Body of pancreas (tissue), 4 donors: Measurements from ENCODE around the gene CYP8B1. TPM values are rescaled to one million over a fixed set of nuclear protein-coding genes. Genes with fewer than 3 reads are reported as not detected.

Source experiments
- ATAC-seq: fragments of 150-250 bp; one replicate; pipeline ENCODE4 v1.9.1; 2016
- DNase-seq, 4 donors: peaks; one replicate each; pipeline ENCODE4 v3.0.0-alpha.2; 2019
- H3K27ac ChIP-seq, 4 donors: fragments of 200-600 bp; sonication (generic); 1 replicate in 3 of 4; 2 replicates in 1 of 4; pipeline versions ENCODE4 v1.5.1 to v1.6.1; 2016 to 2019; ENCODE audit warnings: mild to moderate bottlenecking in 1 of 4, mixed read lengths in 1 of 4, moderate library complexity in 1 of 4
- H3K27me3 ChIP-seq, 2 donors: fragments of 200-600 bp; sonication (generic); one replicate each; pipeline ENCODE4 v1.6.0; 2016; ENCODE audit warnings: mild to moderate bottlenecking in 1 of 2
- H3K36me3 ChIP-seq, 2 donors: fragments of 200-600 bp; sonication (generic); replicated peaks in 1 of 2; 2 replicates each; pipeline ENCODE4 v1.5.1; 2016; ENCODE audit warnings: low read depth in 2 of 2; ENCODE audit not compliant: insufficient read depth in 1 of 2
- H3K4me1 ChIP-seq: fragments of 200-600 bp; sonication (generic); one replicate; pipeline ENCODE4 v1.6.0; 2016
- H3K4me3 ChIP-seq, 2 donors: fragments of 200-600 bp; sonication (generic); 1 replicate in 1 of 2; 2 replicates in 1 of 2; pipeline ENCODE4 v1.5.1; 2016 to 2019
- H3K9me3 ChIP-seq, 3 donors: fragments of 200-600 bp; sonication (generic); 1 replicate in 2 of 3; 2 replicates in 1 of 3; pipeline ENCODE4 v1.5.1; 2016
- CTCF ChIP-seq, 7 experiments: fragments of 450-650 bp in 4 of 7; fragments of 200-600 bp in 3 of 7; sonication (generic) in 3 of 7; IDR thresholded peaks; one replicate each; pipeline ENCODE4 v1.5.1; 2016 to 2019; ENCODE audit warnings: antibody characterized with exemption in 7 of 7
- POLR2A ChIP-seq, 3 donors: fragments of 450-650 bp; IDR thresholded peaks; one replicate each; pipeline ENCODE4 v1.6.1; 2016; ENCODE audit warnings: antibody characterized with exemption in 3 of 3, mild to moderate bottlenecking in 2 of 3
- WGBS, 2 donors: methylation state at CpG; one replicate each; pipeline ENCODE4 v1.1.5; 2017; 5-methylcytosine and 5-hydroxymethylcytosine counted together
- intact Hi-C: fragments of 100-400 bp; cut with DNase I; formaldehyde crosslinking; loops from one replicate; pipeline ENCODE4 v1.15.1; 2023
- total RNA-seq, 2 donors: library from RNA; depleted of rRNA; stranded (reverse); fragments of >200 nt; gene quantifications; one replicate each; pipeline ENCODE4 v1.1.0, GENCODE V29; 2016

Gene CYP8B1
- total RNA-seq = not detected

- WGBS, 2 donors = 47 to 68% methylated on average over 6 to 13 of the region's 13 CpGs
- H3K4me3 ChIP-seq = no peak within 1 kb of the TSS
- TF ChIP-seq CTCF (IDR thresholded peaks at IDR 0.05) (no peak), POLR2A (IDR thresholded peaks at IDR 0.05) (no peak)
- intact Hi-C loops = no loop called here
- no peaks in the 10 kb centered on the region for H3K27me3 ChIP-seq
- no peak within 1 kb of the TSS for H3K27ac ChIP-seq
- no peaks in the 10 kb centered on the region for H3K9me3 ChIP-seq
- peaks cover 11% of the 10 kb centered on the region for H3K4me1 ChIP-seq
- no peak for ATAC-seq
- H3K36me3 ChIP-seq = no peaks in the 10 kb centered on the region
- no peak for DNase-seq
These were observed at the start of gene CYP8B1 for GRCh38 chr3:42875325-42876151. TSS of gene CYP8B1 (minus strand) at chr3:42875879. CDS start at chr3:42875816, 63 bp downstream.

GRCh38 chr3:42923606-42924005 is 47.9 kb upstream of the CYP8B1 start:
- intact Hi-C loops = no loop called here
- Histone ChIP-seq H3K27me3 (no peaks in the 10 kb centered on the region), H3K4me1 (no peaks in the 10 kb centered on the region), H3K4me3 (no peak overlapping the region), H3K27ac (no peak overlapping the region), H3K36me3 (no peaks in the 10 kb centered on the region), H3K9me3 (peaks cover 0 to 4% (median 0%) of the 10 kb centered on the region in 3 donors)
- 94 to 97% methylated on average over 4 of the region's 4 CpGs for WGBS, 2 donors
- ATAC-seq (no peak), DNase-seq (no peak)
- no peak for TF ChIP-seq CTCF (IDR thresholded peaks at IDR 0.05)
- no peak for TF ChIP-seq POLR2A (IDR thresholded peaks at IDR 0.05)

- ATAC-seq (no peak), DNase-seq (no peak)
- Histone ChIP-seq H3K4me3 (no peak overlapping the region), H3K27ac (no peak overlapping the region), H3K4me1 (no peaks in the 10 kb centered on the region), H3K27me3 (no peaks in the 10 kb centered on the region), H3K9me3 (peaks cover 0 to 54% (median 2%) of the 10 kb centered on the region in 3 donors), H3K36me3 (peaks cover 14 to 28% of the 10 kb centered on the region in 2 donors)
- no peak for TF ChIP-seq CTCF (IDR thresholded peaks at IDR 0.05)
- no peak for TF ChIP-seq POLR2A (IDR thresholded peaks at IDR 0.05)
- 96 to 98% methylated on average over 8 of the region's 8 CpGs for WGBS, 2 donors
- intact Hi-C loops = no loop called here
These were observed 39.3 kb upstream of the CYP8B1 start for GRCh38 chr3:42914771-42915515.

- whole genome bisulfite sequencing, 2 donors = 94 to 96% methylated on average over 2 of the region's 2 CpGs
- peaks cover 14 to 28% of the 10 kb centered on the region in 2 donors for H3K36me3 ChIP-seq
- H3K4me3 ChIP-seq = no peak overlapping the region
- H3K4me1 ChIP-seq = peaks cover 8% of the 10 kb centered on the region
- DNase-seq (no peak), ATAC-seq (no peak)
- intact Hi-C loops = no loop called here
- peaks cover 0 to 32% (median 2%) of the 10 kb centered on the region in 3 donors for H3K9me3 ChIP-seq
- H3K27ac ChIP-seq = no peak overlapping the region
- no peak for TF ChIP-seq POLR2A (IDR thresholded peaks at IDR 0.05)
- no peak for TF ChIP-seq CTCF (IDR thresholded peaks at IDR 0.05)
- H3K27me3 ChIP-seq = no peaks in the 10 kb centered on the region
These were observed 35.9 kb upstream of the CYP8B1 start for GRCh38 chr3:42911551-42911950.
